H4 (cell line): Measurements from ENCODE around the gene RNMT. TPM values are rescaled to one million over a fixed set of nuclear protein-coding genes. Genes with fewer than 3 reads are reported as not detected.
"Not testable (repeated sequence)": the region's sequence is repeated elsewhere in the genome, so short reads cannot be mapped to it uniquely, and the experiment has no call there.

Experiments used
- DNase-seq: peaks from one replicate; pipeline ENCODE4 v3.0.0-alpha.2; 2015; ENCODE audit warnings: low spot score
- total RNA-seq: library from RNA; depleted of rRNA; stranded (reverse); fragments of >200 nt; shearing (Covaris generic); gene quantifications from 2 replicates; pipeline ENCODE4 v1.2.3, GENCODE V29; 2014

The RNMT gene
- total RNA-seq, 1 experiment from 2014 or later = 20.3 TPM

DNA sequence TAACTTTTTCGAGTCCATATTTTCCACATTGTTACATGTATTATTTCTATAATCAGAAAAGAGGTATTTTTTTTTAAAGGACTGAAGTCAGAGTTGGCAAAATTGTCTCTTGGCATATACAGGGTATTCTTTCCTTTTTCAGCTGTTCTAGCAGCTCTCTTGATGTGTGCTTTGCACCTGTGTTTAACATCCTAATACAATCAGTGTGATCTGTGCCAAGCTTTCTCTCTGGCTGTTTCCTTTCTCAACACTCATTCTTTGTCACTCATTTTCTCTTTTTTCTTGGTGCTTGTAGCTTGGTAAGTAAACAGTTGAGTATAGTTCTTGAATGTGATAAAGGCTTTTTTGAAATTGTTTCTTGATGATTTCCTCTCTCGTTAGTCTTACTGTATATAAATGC lies 9.2 kb downstream of the RNMT start:
- DNase-seq = no peak

DNA sequence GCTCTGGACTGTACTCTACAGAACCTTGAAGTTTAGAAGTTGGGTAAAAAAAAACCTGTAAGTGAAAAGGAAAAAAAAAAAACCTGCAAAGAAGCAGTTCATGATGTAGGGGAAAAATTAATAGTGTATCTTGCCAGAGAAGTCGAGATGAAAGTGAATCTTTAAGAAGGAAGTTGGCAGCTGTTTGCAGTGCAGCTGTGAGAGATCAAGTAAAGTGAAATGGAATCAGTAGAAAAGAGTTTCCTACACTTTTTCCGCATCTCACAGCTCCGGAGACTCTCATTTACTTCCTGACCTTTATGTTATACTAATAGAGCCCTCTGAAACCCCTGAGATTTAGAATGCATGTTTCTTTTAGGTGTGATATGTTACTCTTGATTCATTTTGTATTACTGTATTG lies 19.2 kb downstream of the RNMT start:
- no peak for DNase-seq

DNA sequence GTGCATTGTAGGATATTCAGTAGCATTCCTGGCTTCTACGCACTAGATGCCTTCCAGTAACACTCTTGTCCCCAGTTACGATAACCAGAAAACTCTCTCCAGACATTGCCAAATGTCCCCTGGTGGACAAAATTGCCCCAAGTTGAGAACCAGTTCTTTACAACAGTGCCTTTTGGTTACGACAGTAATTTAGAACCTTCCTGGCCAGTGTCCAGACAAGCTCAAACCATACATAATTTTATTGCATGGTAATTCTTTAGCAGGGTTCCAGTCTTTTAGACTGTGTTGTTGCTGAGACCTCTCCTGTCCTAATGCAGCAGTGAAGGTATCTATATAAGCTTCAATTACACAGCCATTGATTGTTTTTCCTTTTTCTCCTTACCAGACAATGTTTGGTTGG lies 20.2 kb downstream of the RNMT start:
- no peak for DNase-seq

DNA sequence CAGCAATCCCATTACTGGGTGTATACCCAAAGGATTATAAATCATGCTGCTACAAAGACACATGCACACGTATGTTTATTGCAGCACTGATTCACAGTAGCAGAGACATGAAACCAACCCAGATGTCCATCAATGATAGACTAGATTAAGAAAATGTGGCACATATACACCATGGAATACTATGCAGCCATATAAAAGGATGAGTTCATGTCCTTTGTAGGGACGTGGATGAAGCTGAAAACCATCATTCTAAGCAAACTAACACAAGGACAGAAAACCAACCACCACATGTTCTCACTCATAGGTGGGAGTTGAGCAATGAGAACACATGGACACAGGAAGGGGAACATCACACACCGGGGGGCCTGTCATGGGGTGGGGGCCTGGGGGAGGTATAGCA lies 25.1 kb downstream of the RNMT start:
- not testable (repeated sequence) for DNase-seq

- DNase-seq = no peak
These were observed 29.8 kb downstream of the RNMT start for GRCh38 chr18:13756261-13756660.

- no peak for DNase-seq
These were observed 30.2 kb downstream of the RNMT start for GRCh38 chr18:13756671-13757070.

GRCh38 chr18:13758622-13759021 lies 32.1 kb downstream of the RNMT start:
- DNase-seq = no peak

- DNase-seq = no peak
These were observed 33.6 kb downstream of the RNMT start for GRCh38 chr18:13760047-13760446.

- DNase-seq = no peak
These were observed 36.4 kb downstream of the RNMT start for GRCh38 chr18:13762690-13763439.

DNA sequence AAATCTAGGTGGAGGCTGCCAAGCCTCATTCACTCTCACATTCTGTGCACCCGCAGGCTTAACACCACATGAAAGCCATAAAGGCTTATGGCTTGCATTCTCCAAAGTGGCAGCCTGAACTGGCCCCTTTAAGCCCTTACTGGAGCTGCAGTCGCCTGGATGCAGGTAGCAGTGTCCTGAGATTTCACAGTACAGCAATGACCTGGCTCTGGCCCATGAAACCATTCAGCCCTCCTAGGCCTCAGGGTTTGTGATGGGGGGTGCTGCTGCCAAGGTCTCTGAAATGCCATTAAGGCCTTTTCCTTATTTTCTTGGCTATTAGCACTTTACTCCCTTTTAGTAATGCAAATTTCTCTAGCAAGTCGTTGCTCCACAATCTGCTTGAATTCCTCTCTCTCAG lies 48.6 kb downstream of the RNMT start:
- no peak for DNase-seq

DNA sequence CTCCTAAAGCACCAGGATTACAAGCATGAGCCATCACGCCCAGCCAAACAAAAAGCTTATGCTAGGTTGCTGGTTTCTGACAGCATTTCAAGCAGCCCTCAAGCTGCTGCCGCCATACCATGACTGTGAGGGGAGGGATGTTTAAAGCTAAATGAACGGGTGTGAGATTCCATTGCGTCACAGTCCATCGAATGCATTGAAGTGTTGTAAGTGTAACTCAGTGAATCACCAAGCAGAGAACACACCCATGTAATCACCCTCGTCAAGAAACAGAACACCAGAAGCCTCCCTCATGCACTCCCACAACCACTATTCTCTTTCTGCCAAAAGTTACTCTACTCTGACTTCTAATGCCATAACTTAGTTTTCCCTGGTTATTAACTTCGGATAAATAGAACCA lies 64.7 kb downstream of the RNMT start:
- DNase-seq = no peak

DNA sequence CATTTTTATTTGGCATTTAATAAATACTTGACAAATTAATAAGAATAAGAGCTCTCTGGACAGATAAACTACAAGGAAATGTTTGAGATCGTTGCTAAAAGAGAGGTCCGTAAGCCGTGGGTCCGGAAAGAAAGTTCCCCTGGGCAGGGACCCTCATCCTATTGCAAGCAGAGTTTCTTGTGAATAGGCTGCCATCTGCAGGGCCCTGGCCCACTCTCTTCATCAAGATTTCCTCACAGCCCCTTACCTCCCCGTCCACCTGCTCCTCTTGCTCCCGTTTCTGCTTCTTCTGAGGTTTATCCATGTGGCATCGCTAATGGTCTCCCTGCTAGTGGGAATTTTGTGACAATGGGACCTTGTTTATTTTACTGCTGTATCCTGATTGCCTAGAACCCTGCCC lies 67.3 kb downstream of the RNMT start:
- DNase-seq = no peak

- no peak for DNase-seq
These were observed 70.0 kb downstream of the RNMT start for GRCh38 chr18:13796515-13796914.

DNA sequence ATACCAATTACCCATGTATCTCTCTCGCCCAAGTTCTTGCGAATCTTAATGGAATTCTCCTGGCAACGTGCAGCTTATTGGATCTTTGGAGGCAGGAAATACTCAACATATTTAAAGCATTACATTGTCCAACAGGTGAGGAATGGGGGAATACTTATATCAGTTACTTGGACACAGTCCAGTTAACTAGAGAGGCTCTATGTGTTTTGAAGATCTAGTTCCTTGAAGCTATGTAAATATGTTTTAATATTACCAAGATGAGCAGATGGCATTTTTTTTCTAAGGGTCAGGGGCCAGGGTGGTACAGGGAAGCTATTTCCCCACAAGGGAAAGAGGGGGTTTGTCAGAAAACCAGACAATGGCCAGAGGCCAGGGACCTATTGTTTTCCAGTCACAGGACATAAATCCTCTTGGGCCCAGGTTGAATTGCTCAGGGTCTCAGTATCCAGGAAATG lies 70.7 kb downstream of the RNMT start:
- no peak for DNase-seq

DNA sequence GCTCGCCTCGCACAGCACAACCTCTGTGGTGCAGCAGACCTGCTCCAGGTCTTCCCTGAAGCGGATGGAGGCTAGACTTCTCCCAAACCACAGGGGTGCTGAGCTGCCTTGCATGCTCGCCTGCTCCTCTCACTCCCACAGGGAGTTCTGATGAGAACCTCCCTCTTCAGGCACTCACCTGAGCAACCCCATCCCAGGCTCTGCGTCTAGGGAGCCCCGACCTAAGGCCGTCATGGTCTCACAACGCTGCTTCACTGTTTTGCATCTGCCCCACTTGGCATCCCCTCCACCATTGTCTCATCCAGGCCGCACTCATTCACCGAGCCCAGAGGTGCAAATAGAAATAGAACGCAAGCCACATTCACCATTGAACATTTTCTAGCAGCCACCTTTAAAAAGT lies 72.9 kb downstream of the RNMT start:
- no peak for DNase-seq

- DNase-seq = no peak
These were observed 74.2 kb downstream of the RNMT start for GRCh38 chr18:13800505-13801259.

GRCh38 chr18:13801260-13801601 lies 74.8 kb downstream of the RNMT start:
- DNase-seq = no peak

GRCh38 chr18:13804305-13804704 lies 77.8 kb downstream of the RNMT start:
- no peak for DNase-seq

- DNase-seq = no peak
These were observed 82.0 kb downstream of the RNMT start for GRCh38 chr18:13808294-13809042.

- DNase-seq = no peak
These were observed 82.6 kb downstream of the RNMT start for GRCh38 chr18:13809043-13809430.

DNA sequence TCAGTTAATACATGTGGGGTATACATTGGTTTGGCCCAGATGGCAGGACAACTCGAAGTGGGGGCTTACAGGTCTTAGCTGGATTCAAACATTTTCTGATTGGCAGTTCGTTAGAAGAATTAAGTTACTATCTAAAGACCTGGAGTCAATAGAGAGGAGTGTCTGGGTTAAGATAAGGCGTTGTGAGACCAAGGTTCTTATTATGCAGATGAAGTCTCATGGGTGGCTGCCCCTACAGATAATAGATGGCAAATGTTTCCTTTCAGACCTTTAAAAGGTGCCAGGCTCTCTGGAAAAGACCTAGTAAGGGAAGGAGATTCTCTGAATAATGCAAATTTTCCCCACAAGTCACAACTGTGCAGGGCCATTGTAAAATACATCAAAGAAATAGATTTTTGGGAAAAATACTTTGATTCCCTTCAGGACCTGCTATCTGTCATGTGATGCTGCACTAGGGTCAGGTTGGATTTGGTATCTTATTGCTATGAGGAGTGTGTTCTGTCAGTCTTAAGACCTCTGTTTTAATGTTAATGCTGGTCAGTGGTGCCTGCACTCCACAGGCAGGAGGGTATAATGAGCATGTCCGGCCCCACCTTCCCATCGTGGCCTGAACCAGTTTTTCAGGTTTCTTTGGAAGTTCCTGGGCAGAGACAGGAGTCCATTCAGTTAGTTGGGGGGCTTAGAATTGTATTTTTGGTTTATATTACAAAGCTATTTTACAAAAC lies 83.2 kb downstream of the RNMT start:
- no peak for DNase-seq

- DNase-seq = peak; percentile 27
These were observed 84.5 kb downstream of the RNMT start for GRCh38 chr18:13810950-13811485.
